A549 (cell line): ENCODE measurements around the gene ATP5F1C. TPM values are rescaled to one million over a fixed set of nuclear protein-coding genes. Genes with fewer than 3 reads are reported as not detected.

Experiments used
- ATAC-seq, 2 experiments: fragments of 200-7000 bp in 1 of 2; fragments of >200 bp in 1 of 2; cut with Nextera tagmentation in 1 of 2; cut with Tn5 transposase in 1 of 2; 3 replicates each; pipeline versions ENCODE4 v1.8.0 to v1.9.1; 2018 to 2020; ENCODE audit warnings: mild to moderate bottlenecking in 1 of 2, moderate library complexity in 1 of 2
- CTCF ChIA-PET: fragments of 300-600 bp; sonication (Branson Sonifier 250); formaldehyde crosslinking; extraction: SDS; loops from one replicate; lab custom pipeline; 2021; ENCODE audit warnings: antibody characterized with exemption, inconsistent platforms; lab: Yijun Ruan, JAX
- POLR2A ChIA-PET: fragments of 350-600 bp; formaldehyde crosslinking; extraction: SDS; loops from one replicate; lab custom pipeline; 2021; ENCODE audit warnings: antibody characterized with exemption, inconsistent platforms; lab: Yijun Ruan, JAX
- DNase-seq, 2 experiments: peaks; one replicate each; pipeline versions ENCODE4 v3.0.0 to v3.0.0-alpha.2; 2011 to 2016; ENCODE audit warnings: low read depth in 1 of 2, low spot score in 1 of 2
- FAIRE-seq: peaks from 2 replicates; lab custom pipeline; 2011; peaks lifted over from hg19 to GRCh38; lab: Jason Lieb, UNC
- H3K27ac ChIP-seq, 2 experiments: fragments of >200 bp; sonication (Bioruptor Twin); formaldehyde crosslinking; 3 replicates each; pipeline ENCODE4 v1.5.1; 2016 to 2017
- H3K4me1 ChIP-seq: fragments of >200 bp; sonication (Bioruptor Twin); formaldehyde crosslinking; 3 replicates; pipeline ENCODE4 v1.6.1; 2016
- H3K4me2 ChIP-seq: fragments of >200 bp; sonication (Bioruptor Twin); formaldehyde crosslinking; 3 replicates; pipeline ENCODE4 v1.6.1; 2016
- H3K4me3 ChIP-seq: fragments of >200 bp; sonication (Bioruptor Twin); formaldehyde crosslinking; 3 replicates; pipeline ENCODE4 v1.5.1; 2016
- H3K9me3 ChIP-seq: fragments of >200 bp; sonication (Bioruptor Twin); formaldehyde crosslinking; 3 replicates; pipeline ENCODE4 v1.6.1; 2016
- CBX8 ChIP-seq: fragments of 200-600 bp; sonication (generic); IDR thresholded peaks from 2 replicates; pipeline ENCODE4 v1.6.1; 2016
- CEBPB ChIP-seq, 2 experiments: fragments of >200 bp in 1 of 2; sonication (Bioruptor Twin) in 1 of 2; formaldehyde crosslinking in 1 of 2; IDR thresholded peaks; 2 replicates each; pipeline ENCODE4 v1.6.1; 2012 to 2016
- CHD2 ChIP-seq: fragments of 150-350 bp; IDR thresholded peaks from 2 replicates; pipeline ENCODE4 v1.6.1; 2014; ENCODE audit warnings: low read length; ENCODE audit not compliant: partially characterized antibody
- EHF ChIP-seq: fragments of 250-450 bp; sonication (Bioruptor Pico); IDR thresholded peaks from 2 replicates; pipeline ENCODE4 v1.5.0; 2020; ENCODE audit warnings: mild to moderate bottlenecking
- EP300 ChIP-seq, 2 experiments: fragments of >200 bp; sonication (Bioruptor Twin); formaldehyde crosslinking; IDR thresholded peaks; 2 replicates in 1 of 2; 3 replicates in 1 of 2; pipeline ENCODE4 v1.6.1; 2016 to 2017
- FOSB ChIP-seq: fragments of 250-450 bp; sonication (Bioruptor Pico); IDR thresholded peaks from 2 replicates; pipeline ENCODE4 v1.5.0; 2020; ENCODE audit warnings: mild to moderate bottlenecking, moderate library complexity
- FOXS1 ChIP-seq: fragments of 250-450 bp; sonication (Bioruptor Pico); IDR thresholded peaks from 2 replicates; pipeline ENCODE4 v1.5.0; 2020; ENCODE audit warnings: mild to moderate bottlenecking, moderate library complexity
- HEYL ChIP-seq: fragments of 250-450 bp; sonication (Bioruptor Pico); IDR thresholded peaks from 2 replicates; pipeline ENCODE4 v1.8.0; 2021; ENCODE audit warnings: mild to moderate bottlenecking, moderate library complexity
- HOXA7 ChIP-seq: fragments of 250-450 bp; sonication (Bioruptor Pico); IDR thresholded peaks from 2 replicates; pipeline ENCODE4 v1.5.0; 2020; ENCODE audit warnings: mild to moderate bottlenecking, moderate library complexity
- HOXB5 ChIP-seq: fragments of 250-450 bp; sonication (Bioruptor Pico); IDR thresholded peaks from 2 replicates; pipeline ENCODE4 v1.5.0; 2020; ENCODE audit warnings: mild to moderate bottlenecking, moderate library complexity
- JUN ChIP-seq, 2 experiments: fragments of >200 bp; sonication (Bioruptor Twin); formaldehyde crosslinking; IDR thresholded peaks; 2 replicates in 1 of 2; 3 replicates in 1 of 2; pipeline ENCODE4 v1.6.1; 2016 to 2017
- MAFK ChIP-seq: fragments of 450-650 bp; IDR thresholded peaks from 2 replicates; pipeline ENCODE4 v1.6.1; 2014; ENCODE audit not compliant: partially characterized antibody
- MAZ ChIP-seq: fragments of 150-350 bp; IDR thresholded peaks from 2 replicates; pipeline ENCODE4 v1.6.1; 2014; ENCODE audit warnings: antibody characterized with exemption, low read depth, low read length, borderline replicate concordance
- MYC ChIP-seq: IDR thresholded peaks from 2 replicates; pipeline ENCODE4 v1.6.1; 2012; ENCODE audit warnings: mild to moderate bottlenecking, inconsistent platforms, low read length, improper control_type of control experiment, borderline replicate concordance
- NPAS2 ChIP-seq: fragments of 250-450 bp; sonication (Bioruptor Pico); IDR thresholded peaks from 2 replicates; pipeline ENCODE4 v1.8.0; 2022; ENCODE audit warnings: mild to moderate bottlenecking, moderate library complexity, borderline replicate concordance
- NR3C1 ChIP-seq: fragments of >200 bp; sonication (Bioruptor Twin); formaldehyde crosslinking; IDR thresholded peaks from 3 replicates; pipeline ENCODE4 v1.6.1; 2017
- PHF8 ChIP-seq: fragments of 200-600 bp; sonication (generic); IDR thresholded peaks from 2 replicates; pipeline ENCODE4 v1.6.1; 2016; ENCODE audit warnings: low read depth, mild to moderate bottlenecking, antibody characterized with exemption, moderate library complexity, borderline replicate concordance
- POLR2A ChIP-seq: IDR thresholded peaks from 2 replicates; pipeline ENCODE4 v1.6.1; 2012; ENCODE audit warnings: mild to moderate bottlenecking, low read length
- RAD21 ChIP-seq, 2 experiments: fragments of >200 bp in 1 of 2; sonication (Bioruptor Twin) in 1 of 2; formaldehyde crosslinking in 1 of 2; IDR thresholded peaks in 1 of 2; conservative IDR thresholded peaks in 1 of 2; 2 replicates in 1 of 2; 3 replicates in 1 of 2; pipeline ENCODE4 v1.6.1; 2012 to 2018; ENCODE audit warnings: inconsistent platforms in 1 of 2
- RCOR1 ChIP-seq: fragments of 150-350 bp; IDR thresholded peaks from 2 replicates; pipeline ENCODE4 v1.6.1; 2014; ENCODE audit warnings: antibody characterized with exemption, low read length, low read depth
- RFX5 ChIP-seq: fragments of 450-650 bp; IDR thresholded peaks from 2 replicates; pipeline ENCODE4 v1.7.1; 2014; ENCODE audit warnings: antibody characterized with exemption, mild to moderate bottlenecking, moderate library complexity
- SMC3 ChIP-seq: fragments of >200 bp; sonication (Bioruptor Twin); formaldehyde crosslinking; IDR thresholded peaks from 3 replicates; pipeline ENCODE4 v1.6.1; 2018; ENCODE audit warnings: inconsistent platforms
- TFCP2L1 ChIP-seq: fragments of 250-450 bp; sonication (Bioruptor Pico); IDR thresholded peaks from 2 replicates; pipeline ENCODE4 v1.5.0; 2021; ENCODE audit warnings: mild to moderate bottlenecking
- TP53 ChIP-seq: fragments of 250-450 bp; sonication (Bioruptor Pico); IDR thresholded peaks from 2 replicates; pipeline ENCODE4 v1.5.0; 2021; ENCODE audit warnings: mild to moderate bottlenecking, moderate library complexity
- ZNF302 ChIP-seq: fragments of 250-450 bp; sonication (Bioruptor Pico); IDR thresholded peaks from 2 replicates; pipeline ENCODE4 v1.9.0; 2021; ENCODE audit warnings: inconsistent platforms, mild to moderate bottlenecking, moderate library complexity
- WGBS: methylation state at CpG from one replicate; pipeline ENCODE4 v1.1.6; 2017; ENCODE audit errors: missing lambda C conversion rate; 5-methylcytosine and 5-hydroxymethylcytosine counted together
- polyA plus RNA-seq, 4 experiments: library from polyadenylated mRNA; depleted of rRNA in 3 of 4; stranded (reverse); fragments of >200 nt; fragmentation: RNase III in 1 of 4; extraction: RNeasy Plus Mini Kit Qiagen cat#74134 plus additional on column Dnase treatment in 1 of 4; gene quantifications; 2 replicates in 3 of 4; 3 replicates in 1 of 4; pipeline ENCODE4 v1.2.3, GENCODE V29; 2011 to 2017
- TF ChIP-seq, protein P1 (sequence below): IDR thresholded peaks from 2 replicates; pipeline ENCODE4 v1.6.1; 2012
- TF ChIP-seq, protein P2 (sequence below): IDR thresholded peaks from 2 replicates; pipeline ENCODE4 v1.6.1; 2012; ENCODE audit warnings: low read depth, borderline replicate concordance
- TF ChIP-seq, protein P3 (sequence below): IDR thresholded peaks from 2 replicates; pipeline ENCODE4 v1.6.1; 2012
- TF ChIP-seq, protein P4 (sequence below): fragments of 250-450 bp; sonication (Bioruptor Pico); IDR thresholded peaks from 2 replicates; pipeline ENCODE4 v1.5.0; 2020; ENCODE audit warnings: low read depth, mild to moderate bottlenecking, moderate library complexity
- TF ChIP-seq, protein P5 (sequence below): fragments of >200 bp; sonication (Bioruptor Twin); formaldehyde crosslinking; IDR thresholded peaks from 3 replicates; pipeline ENCODE4 v1.5.1; 2016
- TF ChIP-seq, protein P6 (sequence below): fragments of 150-350 bp; IDR thresholded peaks from 2 replicates; pipeline ENCODE4 v1.6.1; 2014; ENCODE audit warnings: low read depth, mild to moderate bottlenecking, low read length
- TF ChIP-seq, protein P7 (sequence below): fragments of 450-650 bp; IDR thresholded peaks from 2 replicates; pipeline ENCODE4 v1.6.1; 2014; ENCODE audit warnings: antibody characterized with exemption
- TF ChIP-seq, protein P8 (sequence below): fragments of >200 bp; sonication (Bioruptor Twin); formaldehyde crosslinking; IDR thresholded peaks from 3 replicates; pipeline ENCODE4 v1.6.1; 2016

The ATP5F1C gene
- polyA plus RNA-seq, 2 of the 4 experiments (the other 2 are of a cell fraction), result 447 to 532 TPM

DNA sequence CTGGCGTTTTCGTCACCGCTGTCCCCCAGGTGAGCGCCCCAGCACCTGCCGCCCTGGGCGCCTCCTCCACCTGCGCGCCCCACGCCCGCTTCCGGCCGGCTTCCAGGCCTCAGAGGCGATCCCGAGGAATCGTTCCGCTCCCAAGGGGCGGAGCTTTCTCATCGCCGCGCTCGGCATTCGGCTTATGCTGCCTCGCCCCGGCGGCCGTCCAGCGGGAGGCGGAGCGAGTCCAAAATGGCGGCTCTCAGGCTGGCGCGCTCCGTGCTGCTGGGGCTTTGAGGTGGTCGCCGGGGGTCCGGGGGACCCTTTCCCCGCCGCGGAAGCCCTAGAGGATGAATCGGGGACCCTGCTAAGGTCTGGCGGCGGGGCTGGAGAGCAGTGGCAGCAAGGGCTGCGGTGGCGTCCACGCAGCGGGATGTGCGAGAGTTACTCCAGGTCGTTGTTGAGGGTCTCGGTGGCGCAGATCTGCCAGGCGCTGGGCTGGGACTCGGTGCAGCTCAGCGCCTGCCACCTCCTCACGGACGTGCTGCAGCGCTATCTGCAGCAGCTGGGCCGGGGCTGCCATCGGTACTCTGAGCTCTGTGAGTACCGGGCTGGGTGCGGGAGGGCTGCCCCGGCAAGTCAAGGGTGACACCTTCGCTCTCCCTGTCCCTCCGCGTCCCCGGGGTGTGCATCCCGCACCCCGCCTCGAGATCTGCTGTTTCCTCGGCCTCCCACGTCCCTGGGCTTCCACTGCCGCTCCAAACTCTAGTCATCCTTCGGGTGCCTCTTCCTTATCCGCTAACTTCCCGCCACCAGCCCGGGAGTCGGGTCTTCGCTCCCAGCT, 30.5 kb downstream of the ATP5F1C start, which contains the start of gene TAF3:
Gene TAF3 (plus strand): TSS at position 211 of the 826 bp plus-strand sequence. CDS start 205 bp downstream, at position 416.
- DNase-seq, result peak; percentile 49 to 88
- CTCF ChIA-PET, result interaction anchor here (1.2 to 3.9 kb wide), 8 partner anchors 9 to 1390 kb away, joined by 3 to 17 read pairs (median 8); no protein-coding TSS in a partner anchor
- Histone ChIP-seq H3K4me1 (peaks cover 12% of the 10 kb centered on the region; the same call in 2 of the 3 replicates), H3K9me3 (no peaks in the 10 kb centered on the region), H3K4me2 (peak within 1 kb of the TSS; percentile 93), H3K4me3 (peak within 1 kb of the TSS; percentile 84), H3K27ac (peak within 1 kb of the TSS; percentile 83 to 93)
- no peak for FAIRE-seq
- POLR2A ChIA-PET, result interaction anchor here (0.5 to 2.7 kb wide), 10 partner anchors 9 to 1476 kb away, joined by 3 to 30 read pairs (median 4); partner anchors contain the start of genes ATP5F1C and KIN
- under 1% methylated on average over 40 of the region's 77 CpGs for WGBS
- ATAC-seq, result peak; percentile 65 to 89
- TF ChIP-seq, protein P1, sequence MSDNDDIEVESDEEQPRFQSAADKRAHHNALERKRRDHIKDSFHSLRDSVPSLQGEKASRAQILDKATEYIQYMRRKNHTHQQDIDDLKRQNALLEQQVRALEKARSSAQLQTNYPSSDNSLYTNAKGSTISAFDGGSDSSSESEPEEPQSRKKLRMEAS, result peak; percentile 89
- TF ChIP-seq RCOR1 (no peak), SMC3 (no peak; the same call in 2 of the 3 replicates), MYC (peak; percentile 30; the same call in 1 of the 2 replicates), HOXA7 (CRISPR knock-in tag) (no peak), EP300 (IDR thresholded peaks at IDR 0.05) (no peak), NPAS2 (no peak), TFCP2L1 (CRISPR knock-in tag) (no peak), CEBPB (IDR thresholded peaks at IDR 0.05) (no peak; a peak in 1 of 4 replicates), HEYL (CRISPR knock-in tag) (no peak), HOXB5 (no peak), CHD2 (no peak), FOXS1 (CRISPR knock-in tag) (no peak), RFX5 (no peak; the same call in 1 of the 2 replicates), MAFK (no peak), MAZ (0 out of 2 replicates have a peak, but pooled peaks have one; percentile 48), FOSB (CRISPR knock-in tag) (no peak), JUN (IDR thresholded peaks at IDR 0.05) (peak; percentile 75 to 86; a peak in 4 of 5 replicates), ZNF302 (CRISPR knock-in tag) (no peak), EHF (CRISPR knock-in tag) (no peak), POLR2A (peak; percentile 88), TP53 (CRISPR knock-in tag) (no peak), PHF8 (no peak), NR3C1 (no peak), CBX8 (no peak), RAD21 (conservative IDR thresholded peaks at IDR 0.05 in 1 of 2, IDR thresholded peaks at IDR 0.05 in 1 of 2) (no peak)
- TF ChIP-seq, protein P2, sequence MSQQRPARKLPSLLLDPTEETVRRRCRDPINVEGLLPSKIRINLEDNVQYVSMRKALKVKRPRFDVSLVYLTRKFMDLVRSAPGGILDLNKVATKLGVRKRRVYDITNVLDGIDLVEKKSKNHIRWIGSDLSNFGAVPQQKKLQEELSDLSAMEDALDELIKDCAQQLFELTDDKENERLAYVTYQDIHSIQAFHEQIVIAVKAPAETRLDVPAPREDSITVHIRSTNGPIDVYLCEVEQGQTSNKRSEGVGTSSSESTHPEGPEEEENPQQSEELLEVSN, result 0 out of 2 replicates have a peak, but pooled peaks have one; percentile 39
- TF ChIP-seq, protein P3, sequence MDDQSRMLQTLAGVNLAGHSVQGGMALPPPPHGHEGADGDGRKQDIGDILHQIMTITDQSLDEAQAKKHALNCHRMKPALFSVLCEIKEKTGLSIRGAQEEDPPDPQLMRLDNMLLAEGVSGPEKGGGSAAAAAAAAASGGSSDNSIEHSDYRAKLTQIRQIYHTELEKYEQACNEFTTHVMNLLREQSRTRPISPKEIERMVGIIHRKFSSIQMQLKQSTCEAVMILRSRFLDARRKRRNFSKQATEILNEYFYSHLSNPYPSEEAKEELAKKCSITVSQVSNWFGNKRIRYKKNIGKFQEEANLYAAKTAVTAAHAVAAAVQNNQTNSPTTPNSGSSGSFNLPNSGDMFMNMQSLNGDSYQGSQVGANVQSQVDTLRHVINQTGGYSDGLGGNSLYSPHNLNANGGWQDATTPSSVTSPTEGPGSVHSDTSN, result no peak; the same call in 1 of the 2 replicates
- TF ChIP-seq, protein P4, sequence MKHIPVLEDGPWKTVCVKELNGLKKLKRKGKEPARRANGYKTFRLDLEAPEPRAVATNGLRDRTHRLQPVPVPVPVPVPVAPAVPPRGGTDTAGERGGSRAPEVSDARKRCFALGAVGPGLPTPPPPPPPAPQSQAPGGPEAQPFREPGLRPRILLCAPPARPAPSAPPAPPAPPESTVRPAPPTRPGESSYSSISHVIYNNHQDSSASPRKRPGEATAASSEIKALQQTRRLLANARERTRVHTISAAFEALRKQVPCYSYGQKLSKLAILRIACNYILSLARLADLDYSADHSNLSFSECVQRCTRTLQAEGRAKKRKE, result no peak
- TF ChIP-seq, protein P5, sequence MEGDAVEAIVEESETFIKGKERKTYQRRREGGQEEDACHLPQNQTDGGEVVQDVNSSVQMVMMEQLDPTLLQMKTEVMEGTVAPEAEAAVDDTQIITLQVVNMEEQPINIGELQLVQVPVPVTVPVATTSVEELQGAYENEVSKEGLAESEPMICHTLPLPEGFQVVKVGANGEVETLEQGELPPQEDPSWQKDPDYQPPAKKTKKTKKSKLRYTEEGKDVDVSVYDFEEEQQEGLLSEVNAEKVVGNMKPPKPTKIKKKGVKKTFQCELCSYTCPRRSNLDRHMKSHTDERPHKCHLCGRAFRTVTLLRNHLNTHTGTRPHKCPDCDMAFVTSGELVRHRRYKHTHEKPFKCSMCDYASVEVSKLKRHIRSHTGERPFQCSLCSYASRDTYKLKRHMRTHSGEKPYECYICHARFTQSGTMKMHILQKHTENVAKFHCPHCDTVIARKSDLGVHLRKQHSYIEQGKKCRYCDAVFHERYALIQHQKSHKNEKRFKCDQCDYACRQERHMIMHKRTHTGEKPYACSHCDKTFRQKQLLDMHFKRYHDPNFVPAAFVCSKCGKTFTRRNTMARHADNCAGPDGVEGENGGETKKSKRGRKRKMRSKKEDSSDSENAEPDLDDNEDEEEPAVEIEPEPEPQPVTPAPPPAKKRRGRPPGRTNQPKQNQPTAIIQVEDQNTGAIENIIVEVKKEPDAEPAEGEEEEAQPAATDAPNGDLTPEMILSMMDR, result no peak
- TF ChIP-seq, protein P6, sequence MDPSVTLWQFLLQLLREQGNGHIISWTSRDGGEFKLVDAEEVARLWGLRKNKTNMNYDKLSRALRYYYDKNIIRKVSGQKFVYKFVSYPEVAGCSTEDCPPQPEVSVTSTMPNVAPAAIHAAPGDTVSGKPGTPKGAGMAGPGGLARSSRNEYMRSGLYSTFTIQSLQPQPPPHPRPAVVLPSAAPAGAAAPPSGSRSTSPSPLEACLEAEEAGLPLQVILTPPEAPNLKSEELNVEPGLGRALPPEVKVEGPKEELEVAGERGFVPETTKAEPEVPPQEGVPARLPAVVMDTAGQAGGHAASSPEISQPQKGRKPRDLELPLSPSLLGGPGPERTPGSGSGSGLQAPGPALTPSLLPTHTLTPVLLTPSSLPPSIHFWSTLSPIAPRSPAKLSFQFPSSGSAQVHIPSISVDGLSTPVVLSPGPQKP, result no peak
- TF ChIP-seq, protein P7, sequence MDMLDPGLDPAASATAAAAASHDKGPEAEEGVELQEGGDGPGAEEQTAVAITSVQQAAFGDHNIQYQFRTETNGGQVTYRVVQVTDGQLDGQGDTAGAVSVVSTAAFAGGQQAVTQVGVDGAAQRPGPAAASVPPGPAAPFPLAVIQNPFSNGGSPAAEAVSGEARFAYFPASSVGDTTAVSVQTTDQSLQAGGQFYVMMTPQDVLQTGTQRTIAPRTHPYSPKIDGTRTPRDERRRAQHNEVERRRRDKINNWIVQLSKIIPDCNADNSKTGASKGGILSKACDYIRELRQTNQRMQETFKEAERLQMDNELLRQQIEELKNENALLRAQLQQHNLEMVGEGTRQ, result no peak
- TF ChIP-seq, protein P8, sequence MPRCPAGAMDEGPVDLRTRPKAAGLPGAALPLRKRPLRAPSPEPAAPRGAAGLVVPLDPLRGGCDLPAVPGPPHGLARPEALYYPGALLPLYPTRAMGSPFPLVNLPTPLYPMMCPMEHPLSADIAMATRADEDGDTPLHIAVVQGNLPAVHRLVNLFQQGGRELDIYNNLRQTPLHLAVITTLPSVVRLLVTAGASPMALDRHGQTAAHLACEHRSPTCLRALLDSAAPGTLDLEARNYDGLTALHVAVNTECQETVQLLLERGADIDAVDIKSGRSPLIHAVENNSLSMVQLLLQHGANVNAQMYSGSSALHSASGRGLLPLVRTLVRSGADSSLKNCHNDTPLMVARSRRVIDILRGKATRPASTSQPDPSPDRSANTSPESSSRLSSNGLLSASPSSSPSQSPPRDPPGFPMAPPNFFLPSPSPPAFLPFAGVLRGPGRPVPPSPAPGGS, result peak; percentile 76; the same call in 1 of the 3 replicates
